GM19463 (cell line): ENCODE results near the gene C2orf42.
"Not testable (repeated sequence)": the region's sequence is repeated elsewhere in the genome, so short reads cannot be mapped to it uniquely, and the experiment has no call there.

Experiments
- ATAC-seq: cut with Tn5 transposase; IDR thresholded peaks from one replicate; pipeline ENCODE4 v1.9.1; 2021; ENCODE audit warnings: mild to moderate bottlenecking, moderate library complexity; ENCODE audit not compliant: unreplicated experiment

The C2orf42 gene

DNA sequence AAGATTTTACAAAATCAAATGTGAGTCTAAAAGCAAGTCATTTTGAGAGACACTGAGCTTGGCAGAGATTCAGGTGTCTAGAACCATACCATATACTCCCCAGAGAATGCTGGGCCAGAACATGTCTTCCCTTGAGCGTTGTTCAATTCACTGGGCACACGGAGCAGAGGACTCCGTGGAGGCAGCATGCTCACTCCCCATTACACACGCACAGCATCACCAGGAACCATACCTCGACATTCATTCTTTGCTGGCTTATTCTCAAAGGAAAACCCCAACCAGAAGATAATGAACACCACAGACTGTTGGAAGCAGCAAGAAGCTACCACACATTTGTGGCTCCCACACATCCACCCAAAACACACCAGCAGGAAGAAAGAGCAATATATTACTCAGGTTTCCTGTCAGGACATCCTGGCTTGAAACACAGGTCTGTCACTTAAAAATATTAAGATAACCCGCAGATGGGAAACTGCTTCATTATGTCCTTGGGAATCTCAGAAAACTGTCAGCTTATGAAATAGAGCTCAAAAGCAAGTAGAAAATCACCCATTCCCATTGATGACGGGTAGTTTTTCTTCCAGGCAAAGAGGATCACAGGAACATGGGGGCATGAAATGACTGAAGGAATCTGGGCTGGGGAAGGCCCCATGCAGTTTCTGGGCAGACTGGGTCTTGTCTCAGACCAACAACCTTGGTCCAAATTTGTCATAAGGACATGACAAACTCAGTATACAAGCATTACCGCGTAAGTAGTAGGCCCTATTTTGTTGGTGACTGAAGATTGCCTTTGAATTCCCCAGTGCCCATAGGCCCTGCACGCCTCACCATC lies 57.1 kb downstream of the C2orf42 start:
- ATAC-seq, result no peak

DNA sequence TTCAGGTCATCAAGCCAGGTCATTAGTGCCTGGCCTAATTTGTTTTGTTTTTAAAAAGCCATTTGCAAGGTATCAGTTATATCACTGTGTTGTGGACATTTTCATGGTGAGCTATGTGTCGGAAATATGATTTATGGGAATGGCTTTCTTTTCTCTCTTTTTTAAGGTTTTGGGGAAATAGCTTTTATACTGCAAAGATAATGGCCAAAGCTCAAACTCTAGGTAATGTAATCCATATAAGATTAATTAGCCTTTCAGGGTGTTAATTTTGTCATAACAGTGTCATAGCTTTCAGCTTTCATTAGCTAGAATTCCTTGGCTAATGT lies 57.7 kb downstream of the C2orf42 start:
- no peak for ATAC-seq

- ATAC-seq, result peak; percentile 64
These were observed 58.3 kb downstream of the C2orf42 start for GRCh38 chr2:70132244-70133126.

GRCh38 chr2:70131344-70132143 lies 59.3 kb downstream of the C2orf42 start:
- not testable (repeated sequence) for ATAC-seq

GRCh38 chr2:70128005-70128404 lies 62.8 kb downstream of the C2orf42 start:
- no peak for ATAC-seq

- ATAC-seq, result no peak
These were observed 64.4 kb downstream of the C2orf42 start for GRCh38 chr2:70126413-70126812.

GRCh38 chr2:70125498-70125898 lies 65.3 kb downstream of the C2orf42 start:
- no peak for ATAC-seq

DNA sequence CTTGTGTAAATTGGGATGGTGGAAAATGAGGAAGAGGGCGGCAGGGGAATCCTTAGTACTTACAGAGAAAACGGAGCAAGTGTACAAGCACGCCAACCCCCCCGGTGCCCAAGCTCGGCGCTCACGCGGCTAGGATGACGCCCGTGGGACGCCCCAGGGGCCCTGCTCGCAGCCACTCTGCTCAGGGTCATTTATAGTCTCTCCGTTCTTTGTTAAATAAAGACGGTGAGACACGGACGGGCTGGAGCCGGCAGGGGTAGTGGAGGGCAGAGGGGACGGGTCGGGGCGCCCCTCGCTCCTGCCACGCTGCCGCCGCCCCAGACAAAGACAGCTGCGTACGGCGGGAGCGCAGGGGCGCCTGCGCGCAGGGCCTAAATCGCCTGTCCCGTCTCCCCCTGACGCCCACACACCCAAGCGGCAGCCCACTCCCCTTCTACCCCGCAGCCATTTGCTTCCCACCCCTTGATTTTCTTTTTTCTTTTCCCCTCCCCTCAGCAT lies 65.8 kb downstream of the C2orf42 start:
- peak; percentile 40 for ATAC-seq

GRCh38 chr2:70123829-70124116 lies 67.0 kb downstream of the C2orf42 start:
- ATAC-seq, result no peak

- no peak for ATAC-seq
These were observed 67.6 kb downstream of the C2orf42 start for GRCh38 chr2:70123051-70123828.

DNA sequence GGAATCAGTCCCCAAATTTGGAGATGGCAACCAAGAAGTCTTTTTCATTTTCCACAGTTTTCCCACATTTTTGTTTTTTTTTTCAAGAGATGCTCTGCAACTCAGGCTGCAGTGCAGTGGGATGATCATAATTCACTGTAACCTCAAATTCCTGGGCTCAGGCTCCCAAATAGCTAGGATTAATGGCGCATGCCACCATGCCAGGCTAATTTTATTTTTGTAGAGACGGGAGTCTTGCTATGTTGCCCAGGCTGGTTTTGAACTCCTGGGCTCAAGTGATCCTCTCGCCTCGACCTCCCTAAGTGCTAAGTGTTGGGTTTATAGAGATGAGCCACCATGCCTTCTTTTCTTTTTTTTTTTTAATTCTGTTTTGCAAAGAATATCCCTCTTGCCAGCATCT lies 68.3 kb downstream of the C2orf42 start:
- no peak for ATAC-seq

GRCh38 chr2:70121627-70122372 lies 69.0 kb downstream of the C2orf42 start:
- no peak for ATAC-seq

- no peak for ATAC-seq
These were observed 71.9 kb downstream of the C2orf42 start for GRCh38 chr2:70118798-70119454.

GRCh38 chr2:70116936-70117552 lies 73.8 kb downstream of the C2orf42 start:
- no peak for ATAC-seq

GRCh38 chr2:70115646-70116442 lies 75.0 kb downstream of the C2orf42 start:
- peak; percentile 57 for ATAC-seq

DNA sequence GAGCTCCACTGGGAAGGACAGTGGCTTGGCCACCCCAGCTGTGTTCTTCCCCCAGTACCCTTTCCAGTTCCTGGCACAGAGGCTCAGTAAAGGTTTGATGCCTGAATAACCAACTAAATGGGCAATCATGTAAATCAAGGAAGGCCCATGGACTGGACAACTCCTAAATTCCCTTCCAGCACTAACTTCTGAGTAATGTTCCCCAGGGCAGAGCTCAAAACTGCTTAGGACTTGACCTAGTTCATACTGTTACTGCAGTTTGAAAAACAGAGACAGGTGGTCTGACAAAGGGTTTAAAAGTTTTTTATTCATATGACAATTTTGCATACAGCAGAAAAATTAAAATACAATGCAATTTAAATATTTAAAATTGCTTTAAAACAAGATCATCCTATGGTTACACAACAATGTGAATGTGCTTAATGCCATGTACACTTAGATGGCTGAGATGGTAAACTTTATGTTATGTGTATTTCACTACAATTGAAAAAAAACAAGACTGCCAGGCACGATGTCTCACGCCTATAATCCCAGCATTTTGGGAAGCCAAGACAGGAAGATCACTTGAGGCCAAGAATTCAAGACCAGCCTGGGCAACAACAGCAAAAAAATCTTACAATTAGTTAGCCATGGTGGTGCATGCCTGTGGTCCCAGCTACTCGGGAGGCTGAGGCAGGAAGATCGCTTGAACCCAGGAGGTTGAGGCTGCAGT lies 77.3 kb downstream of the C2orf42 start:
- ATAC-seq, result no peak
